ENCODE measurements around the gene TAS1R1.
"Not testable (repeated sequence)": the region's sequence is repeated elsewhere in the genome, so short reads cannot be mapped to it uniquely, and the experiment has no call there.

Gene TAS1R1

DNA sequence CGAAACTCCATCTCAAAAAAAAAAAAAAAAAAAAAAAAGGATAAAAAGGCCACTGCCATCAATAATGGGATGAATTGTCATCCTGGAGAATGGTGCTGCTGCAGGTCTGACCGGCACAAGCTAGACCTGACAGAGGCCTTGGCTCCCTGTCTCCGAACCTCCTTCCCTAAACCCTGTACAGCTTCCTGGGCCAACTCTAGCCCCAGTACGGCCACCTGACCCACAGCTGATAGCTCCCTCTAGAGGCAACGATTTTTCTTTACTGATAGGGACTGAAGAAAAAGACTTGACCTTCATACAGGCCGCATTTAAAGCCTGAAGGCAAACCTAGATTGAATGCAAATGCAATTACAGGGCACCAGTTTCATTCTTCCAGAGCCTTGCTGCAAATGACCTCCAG lies 31.5 kb upstream of the TAS1R1 start:
- peak; percentile 72 for DNase-seq

DNA sequence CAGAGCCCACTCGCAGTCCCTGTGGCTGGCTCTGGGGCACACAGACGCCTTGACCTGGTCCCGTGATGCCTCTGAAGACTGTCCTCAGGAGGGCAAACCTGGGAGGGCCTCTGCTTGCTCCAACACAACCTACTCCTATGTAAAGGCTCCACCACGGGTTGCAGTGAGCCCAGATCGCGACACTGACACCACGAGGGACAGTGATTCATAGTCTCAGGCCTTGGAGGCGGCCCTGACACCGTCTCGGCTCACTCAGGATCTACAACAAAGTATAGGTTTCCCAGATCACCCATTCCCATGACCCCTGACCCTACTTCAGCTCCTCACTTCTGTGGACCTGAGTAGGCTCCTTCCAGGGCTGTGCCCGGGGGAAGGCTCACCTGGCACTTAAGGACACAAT lies 28.8 kb upstream of the TAS1R1 start:
- no peak for DNase-seq

DNA sequence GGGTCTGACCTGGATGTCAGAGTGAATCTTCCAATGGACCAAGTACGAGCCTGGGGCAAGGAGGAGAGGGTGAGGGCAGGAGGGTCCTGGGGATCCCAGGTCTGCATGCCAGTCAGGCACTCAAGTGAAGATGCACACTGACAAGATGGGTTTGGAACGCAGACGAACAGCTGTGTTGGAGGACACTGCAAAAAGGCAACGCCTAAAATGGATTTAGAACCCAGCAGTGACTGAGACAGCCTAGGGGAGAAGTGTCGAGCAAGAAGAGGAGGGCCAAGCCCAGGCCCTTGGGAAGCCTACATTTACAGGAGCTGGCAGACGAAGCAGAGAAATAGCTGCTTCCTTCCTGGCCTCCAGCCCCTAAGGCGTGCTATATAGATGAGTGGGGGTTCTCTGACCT lies 26.6 kb upstream of the TAS1R1 start:
- DNase-seq: no peak

GRCh38 chr1:6530504-6531160 lies 24.5 kb upstream of the TAS1R1 start:
- DNase-seq: no peak

DNA sequence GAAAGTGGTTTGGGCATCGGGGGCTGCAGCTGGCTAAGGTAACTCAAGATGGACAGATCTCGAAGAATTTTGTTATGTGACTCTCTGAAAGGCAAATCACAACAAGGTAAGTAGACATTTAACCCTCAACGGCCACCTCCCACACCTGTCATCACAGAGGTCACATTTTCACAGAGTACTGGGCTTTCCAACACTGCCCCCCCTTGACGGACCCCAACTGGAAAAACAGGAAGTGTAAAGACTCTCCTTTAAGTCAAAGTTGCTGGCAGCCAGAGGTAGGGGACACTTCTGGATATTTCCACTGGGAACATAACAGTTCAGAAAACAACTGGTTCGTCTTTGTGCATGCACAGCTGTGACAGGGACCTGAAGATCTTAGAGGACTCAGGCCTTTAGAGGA lies 23.1 kb upstream of the TAS1R1 start:
- DNase-seq: no peak

- no peak for DNase-seq
Measured at GRCh38 chr1:6534248-6534822, 20.8 kb upstream of the TAS1R1 start.

DNA sequence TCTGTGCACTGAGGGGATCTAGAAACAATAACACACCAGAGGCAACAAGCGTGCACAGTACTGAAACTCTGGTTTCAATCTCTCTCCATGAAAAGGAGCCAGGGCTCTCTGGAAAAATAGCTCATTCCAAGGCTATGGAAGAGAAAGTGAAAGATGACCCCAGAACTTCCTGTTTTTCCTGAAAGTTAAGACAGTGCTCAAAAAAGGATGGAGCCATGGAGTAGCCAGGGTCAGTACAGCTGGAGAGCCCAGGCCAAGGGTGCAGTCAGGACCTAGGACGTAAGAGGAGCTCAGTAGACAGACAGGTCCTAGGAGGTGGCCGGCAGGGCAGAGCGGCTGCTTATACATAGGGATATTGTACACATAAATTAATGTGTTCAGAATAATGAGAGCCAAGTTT lies 19.9 kb upstream of the TAS1R1 start:
- DNase-seq: no peak

GRCh38 chr1:6536291-6536690 lies 18.8 kb upstream of the TAS1R1 start:
- no peak for DNase-seq

DNA sequence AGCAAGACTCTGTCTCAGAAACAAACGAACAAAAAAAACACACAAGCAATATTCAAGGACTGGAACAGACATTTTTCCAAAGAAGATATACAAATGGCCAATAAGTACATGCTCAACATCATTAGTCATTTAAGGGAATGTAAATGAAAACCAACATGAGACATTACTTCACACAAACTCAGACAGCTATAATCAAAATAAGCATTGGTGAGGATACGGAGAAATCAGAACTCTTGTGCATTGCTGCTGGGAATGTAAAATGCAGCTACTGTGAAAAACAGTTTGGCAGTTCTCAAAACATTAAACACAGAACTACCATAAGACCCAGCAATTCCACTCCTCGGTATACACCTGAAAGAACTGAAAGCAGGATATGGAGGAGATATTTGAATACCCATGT lies 16.2 kb upstream of the TAS1R1 start:
- no peak for DNase-seq

- no peak for DNase-seq
Measured at GRCh38 chr1:6544831-6545230, 10.3 kb upstream of the TAS1R1 start.

- DNase-seq: no peak
Measured at GRCh38 chr1:6545276-6546112, 9.6 kb upstream of the TAS1R1 start.

- DNase-seq: no peak
Measured at GRCh38 chr1:6546326-6546725, 8.8 kb upstream of the TAS1R1 start.

DNA sequence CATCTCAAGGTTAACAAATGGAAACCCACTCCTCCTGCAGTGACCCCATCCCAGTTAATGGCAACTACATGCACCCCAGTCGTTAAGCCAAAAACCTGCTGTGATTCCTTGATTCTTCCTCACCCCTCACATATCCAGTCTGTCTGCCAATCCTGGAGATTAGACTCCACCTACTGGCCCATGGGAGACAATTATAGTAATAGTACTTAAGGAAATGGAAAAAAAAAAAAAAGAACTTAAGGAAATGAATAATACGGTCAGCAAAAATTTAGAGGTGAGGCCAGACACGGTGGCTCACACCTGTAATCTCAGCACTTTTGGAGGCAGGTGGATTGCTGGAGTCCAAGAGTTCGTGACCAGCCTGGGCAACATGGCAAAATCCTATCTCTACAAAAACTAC lies 7.8 kb upstream of the TAS1R1 start:
- no peak for DNase-seq

DNA sequence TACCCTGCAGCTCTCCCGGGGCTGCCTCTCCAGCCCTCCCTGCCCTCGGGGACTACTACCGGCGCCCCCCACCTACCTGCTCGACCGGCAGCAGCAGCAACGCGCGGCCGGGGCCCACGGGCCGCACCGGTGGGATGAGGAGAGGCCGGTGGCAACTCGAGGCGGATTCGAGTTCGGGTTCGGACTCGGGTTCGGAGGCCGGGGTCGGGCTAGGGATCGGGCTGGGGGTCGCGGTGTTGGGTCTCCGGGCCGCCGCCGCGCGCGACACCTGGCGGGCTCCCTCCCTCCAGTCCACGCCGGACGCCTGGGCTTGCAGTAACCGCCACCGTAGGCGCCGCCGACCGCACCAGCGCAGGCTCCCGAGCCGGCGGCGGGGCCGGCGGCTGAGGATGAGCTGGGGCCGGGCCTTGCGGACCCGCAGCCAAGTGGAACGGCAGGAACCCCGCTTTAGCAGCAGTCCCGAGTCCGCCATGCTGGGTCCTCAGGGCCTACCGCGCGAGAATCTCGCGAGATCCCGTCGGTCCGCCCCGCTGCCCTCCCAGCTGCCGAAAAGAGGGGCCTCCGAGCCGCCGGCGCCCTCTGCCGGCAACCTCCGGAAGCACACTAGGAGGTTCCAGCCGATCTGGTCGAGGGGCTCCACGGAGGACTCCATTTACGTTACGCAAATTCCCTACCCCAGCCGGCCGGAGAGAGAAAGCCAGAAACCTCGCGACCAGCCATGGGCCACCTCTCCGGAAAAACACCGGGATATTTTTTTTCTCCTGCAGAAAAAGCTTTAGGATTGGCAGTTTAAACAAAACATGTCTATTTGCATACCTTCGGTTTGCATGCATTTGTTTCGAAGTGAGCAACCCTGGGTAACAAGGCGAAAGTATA lies 838 bp upstream of the TAS1R1 start, which contains the start of gene NOL9:
TSS of gene NOL9 (minus strand) at position 483 of the 876 bp plus-strand sequence. CDS start at position 472, 11 bp downstream.
- DNase-seq: peak; percentile 97

- no peak for DNase-seq
Measured at GRCh38 chr1:6557597-6557996, 2.5 kb downstream of the TAS1R1 start.

GRCh38 chr1:6559161-6559560 lies 4.1 kb downstream of the TAS1R1 start:
- DNase-seq: not testable (repeated sequence)

DNA sequence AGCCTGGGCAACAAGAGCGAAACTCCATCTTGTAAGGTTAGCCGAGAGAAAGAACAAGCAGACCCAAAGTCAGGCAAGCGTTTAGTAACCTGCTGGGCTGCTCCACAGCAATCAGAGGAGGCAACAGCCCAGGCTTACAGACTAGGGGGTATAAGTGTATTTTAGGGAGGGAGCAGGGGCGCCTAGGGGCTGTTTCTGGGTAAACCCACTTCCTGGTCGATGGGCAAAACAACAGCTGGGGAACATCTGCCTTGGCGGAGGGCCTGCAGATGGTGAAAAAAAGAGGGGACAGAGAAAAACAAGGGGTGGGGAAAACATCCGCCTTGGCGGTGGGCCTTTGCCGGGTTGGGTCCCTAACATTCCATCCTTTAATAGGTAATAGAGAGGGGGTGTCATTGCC lies 5.2 kb downstream of the TAS1R1 start:
- no peak for DNase-seq

DNA sequence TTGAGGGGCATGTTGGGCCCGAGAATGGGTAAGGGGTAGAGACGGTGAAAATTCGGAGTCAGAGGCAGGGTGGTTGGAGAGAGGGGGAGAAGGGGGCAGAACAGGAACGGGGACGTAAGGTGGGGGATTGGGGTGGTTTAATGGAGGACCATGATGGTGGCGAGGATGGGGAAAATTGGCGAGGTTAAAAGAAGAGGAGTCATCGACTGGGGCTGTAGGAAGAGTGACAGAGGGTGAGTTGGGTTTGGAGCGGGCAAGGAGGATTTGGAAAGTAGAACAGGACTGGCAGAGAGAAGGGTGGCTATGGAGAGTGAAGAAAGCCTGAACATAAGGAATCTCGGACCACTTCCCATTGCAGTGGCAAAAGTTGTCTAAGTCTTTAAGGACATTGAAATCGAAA lies 13.9 kb downstream of the TAS1R1 start:
- DNase-seq: no peak

GRCh38 chr1:6570100-6570499 lies 15.0 kb downstream of the TAS1R1 start:
- no peak for DNase-seq

GRCh38 chr1:6570987-6571386 lies 15.9 kb downstream of the TAS1R1 start:
- no peak for DNase-seq

- DNase-seq: no peak
Measured at GRCh38 chr1:6572653-6573383, 17.7 kb downstream of the TAS1R1 start.

DNA sequence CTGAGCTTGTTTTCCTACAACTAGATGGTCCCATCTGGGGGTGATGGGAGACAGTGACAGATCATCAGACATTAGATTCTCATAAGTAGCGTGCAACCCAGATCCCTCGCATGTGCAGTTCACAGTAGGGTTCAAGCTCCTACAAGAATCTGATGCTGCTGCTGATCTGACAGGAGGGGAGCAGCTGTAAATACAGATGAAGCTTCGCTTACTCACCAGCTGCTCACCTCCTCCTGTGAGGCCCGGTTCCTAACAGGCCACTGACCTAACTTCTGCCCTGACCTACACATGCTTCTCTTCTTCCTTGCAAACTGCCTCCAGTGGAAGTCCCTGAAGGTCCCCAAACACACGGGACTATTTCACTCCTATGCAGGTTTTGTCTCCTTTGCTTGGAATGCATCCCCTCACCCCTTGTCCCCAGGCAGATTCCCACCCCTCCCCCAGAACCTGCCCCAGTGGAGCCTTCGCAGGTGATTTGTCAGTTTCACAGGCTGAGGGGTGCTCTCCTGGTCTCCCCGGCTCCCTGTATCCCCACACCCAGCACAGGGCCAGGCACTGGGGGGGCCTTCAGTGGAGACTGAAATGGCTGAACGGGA lies 19.0 kb downstream of the TAS1R1 start:
- DNase-seq: peak; percentile 29

Measured in NCI-H82 (cell line).